Measurements from ENCODE around the gene ZNF346. TPM values are rescaled to one million over a fixed set of nuclear protein-coding genes. Genes with fewer than 3 reads are reported as not detected.

The ZNF346 gene
- total RNA-seq, 8 experiments from 2014 or later: 14.1 to 36.8 (median 21.1) TPM

DNA sequence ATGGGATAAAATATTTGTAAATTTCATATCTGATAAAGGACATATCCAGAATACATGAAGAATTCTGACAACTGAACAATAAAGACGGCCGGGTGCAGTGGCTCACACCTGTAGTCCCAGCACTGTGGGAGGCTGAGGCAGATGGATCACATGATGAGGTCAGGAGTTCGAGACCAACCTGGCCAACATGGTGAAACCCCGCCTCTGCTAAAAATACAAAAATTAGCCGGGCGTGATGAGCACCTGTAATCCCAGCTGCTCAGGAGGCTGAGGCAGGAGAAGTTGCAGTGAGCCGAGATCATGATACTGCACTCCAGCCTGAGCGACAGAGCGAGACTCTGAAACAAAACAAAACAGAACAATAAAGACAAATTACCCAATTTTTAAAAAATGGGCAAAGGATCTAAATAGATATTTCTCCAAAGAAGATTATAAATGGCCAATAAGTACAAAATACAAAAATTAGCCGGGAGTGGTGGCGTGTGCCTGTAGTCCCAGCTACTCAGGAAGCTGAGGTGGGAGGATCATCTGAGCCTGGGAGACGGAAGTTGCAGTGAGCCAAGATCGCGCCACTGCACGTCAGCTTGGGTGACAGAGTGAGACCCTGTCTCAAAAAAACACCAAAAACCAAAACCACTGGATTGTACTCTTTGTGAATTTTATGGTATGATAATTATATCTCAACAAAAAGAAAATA is 101.4 kb downstream of the ZNF346 start:
- in situ Hi-C loops (cut with MboI; ENCODE audit: low pct_unique_long_range_greater_than_20kb in 2 of 9, low sequenced_read_pairs in 9 of 9, unreplicated experiment in 9 of 9): loop anchor here in 5 of 9 experiments (25.0 kb wide), 2 partner anchors 163 to 462 kb away; no protein-coding TSS in a partner anchor
- 73 to 95% (median 91%) methylated on average over 6 to 14 of the region's 15 CpGs; no CpG with 5 or more reads in 1 of the 10 experiments for WGBS, 10 experiments
- H3K27ac ChIP-seq: no peak overlapping the region
- no peak overlapping the region for H3K4me3 ChIP-seq
- ATAC-seq (replicated peaks in 6 of 8): no peak
- H3K4me1 ChIP-seq (replicated peaks in 1 of 2): no peaks in the 10 kb centered on the region

DNA sequence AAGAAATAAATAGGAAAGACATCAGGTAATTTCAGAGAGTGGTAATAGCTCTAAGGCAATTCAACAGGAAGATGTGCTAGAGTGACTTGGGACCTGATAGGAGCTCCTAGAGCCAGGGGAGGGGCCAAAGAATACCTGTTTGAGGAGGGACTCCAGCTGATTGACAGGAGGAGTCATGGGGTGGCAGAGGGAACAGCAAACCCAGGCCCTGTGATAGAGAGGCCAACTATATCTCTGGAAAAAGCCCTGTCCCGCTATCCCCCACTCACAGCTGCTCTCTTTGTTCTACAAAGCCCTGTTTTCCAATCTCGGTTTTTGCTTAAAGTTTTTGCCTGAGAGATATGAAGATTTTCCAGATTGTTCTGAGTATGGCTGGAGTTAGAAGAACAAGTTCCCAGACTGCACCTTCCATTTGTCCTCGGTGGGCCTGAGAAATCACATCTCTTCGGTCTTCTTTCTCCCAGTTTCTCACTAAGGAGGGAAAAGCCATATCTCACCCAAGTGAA is 102.0 kb downstream of the ZNF346 start:
- Histone ChIP-seq H3K4me3 (no peak overlapping the region), H3K4me1 (replicated peaks in 1 of 2) (no peaks in the 10 kb centered on the region), H3K27ac (no peak overlapping the region)
- 0 to 100% (median 60%) methylated on average over 1 to 2 of the region's 4 CpGs; no CpG with 5 or more reads in 6 of the 10 experiments for WGBS, 10 experiments
- in situ Hi-C loops (cut with MboI; ENCODE audit: low pct_unique_long_range_greater_than_20kb in 2 of 9, low sequenced_read_pairs in 9 of 9, unreplicated experiment in 9 of 9): loop anchor here in 5 of 9 experiments (25.0 kb wide), 2 partner anchors 163 to 462 kb away; no protein-coding TSS in a partner anchor
- no peak for ATAC-seq (replicated peaks in 6 of 8)

DNA sequence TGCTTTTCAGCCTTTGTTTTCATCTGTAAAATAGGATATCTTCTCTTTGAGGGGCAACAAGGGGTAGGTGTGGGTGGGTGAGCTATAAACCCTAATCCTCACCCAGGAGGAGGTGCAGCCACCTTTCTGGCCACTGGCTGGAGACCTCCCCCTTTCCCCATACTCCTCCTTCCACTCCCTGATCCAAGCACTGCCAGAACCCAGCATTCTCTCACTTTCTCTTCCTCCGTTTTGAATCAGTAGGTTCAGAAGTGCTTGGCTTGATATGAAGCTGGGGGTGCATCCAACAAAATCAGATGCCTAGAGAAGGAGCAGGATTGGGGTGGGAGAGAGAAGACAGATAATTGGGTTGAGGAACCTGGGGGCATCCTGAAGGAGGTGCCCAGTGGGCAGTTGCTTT is 104.3 kb downstream of the ZNF346 start:
- H3K4me3 ChIP-seq: no peak overlapping the region
- 33 to 86% (median 78%) methylated on average over 1 of the region's 1 CpG; no CpG with 5 or more reads in 7 of the 10 experiments for WGBS, 10 experiments
- no peaks in the 10 kb centered on the region for H3K4me1 ChIP-seq (replicated peaks in 1 of 2)
- H3K27ac ChIP-seq: no peak overlapping the region
- in situ Hi-C loops (cut with MboI; ENCODE audit: low pct_unique_long_range_greater_than_20kb in 2 of 9, low sequenced_read_pairs in 9 of 9, unreplicated experiment in 9 of 9): no loop called here
- ATAC-seq (replicated peaks in 6 of 8): no peak

DNA sequence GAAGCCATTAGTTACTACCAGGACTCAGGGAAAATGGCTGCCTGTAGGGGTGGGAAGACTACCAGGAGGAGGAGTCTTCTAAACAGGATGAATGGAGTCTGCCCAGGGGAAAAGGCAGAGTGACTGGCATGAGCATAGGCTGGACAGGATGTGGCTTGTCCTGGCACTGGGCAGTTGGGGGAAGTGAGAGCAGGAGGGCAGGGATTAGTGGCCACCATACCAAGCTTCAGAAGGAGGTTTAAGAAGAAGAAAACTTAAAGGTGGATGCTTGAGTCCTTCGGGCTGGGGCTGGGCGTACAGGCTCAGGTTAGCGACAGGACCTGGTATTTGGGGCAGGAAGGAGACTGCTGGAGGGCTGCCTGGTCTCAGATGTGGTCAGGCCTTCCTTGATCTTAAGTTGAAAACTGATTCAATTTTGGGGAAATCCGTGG is 106.1 kb downstream of the ZNF346 start:
- Histone ChIP-seq H3K4me1 (replicated peaks in 1 of 2) (peaks cover 5% of the 10 kb centered on the region in 2 donors), H3K27ac (no peak overlapping the region), H3K4me3 (no peak overlapping the region)
- no peak for ATAC-seq (replicated peaks in 6 of 8)
- in situ Hi-C loops (cut with MboI; ENCODE audit: low pct_unique_long_range_greater_than_20kb in 2 of 9, low sequenced_read_pairs in 9 of 9, unreplicated experiment in 9 of 9): no loop called here
- 20 to 95% (median 78%) methylated on average over 1 to 4 of the region's 4 CpGs; no CpG with 5 or more reads in 4 of the 10 experiments for WGBS, 10 experiments

DNA sequence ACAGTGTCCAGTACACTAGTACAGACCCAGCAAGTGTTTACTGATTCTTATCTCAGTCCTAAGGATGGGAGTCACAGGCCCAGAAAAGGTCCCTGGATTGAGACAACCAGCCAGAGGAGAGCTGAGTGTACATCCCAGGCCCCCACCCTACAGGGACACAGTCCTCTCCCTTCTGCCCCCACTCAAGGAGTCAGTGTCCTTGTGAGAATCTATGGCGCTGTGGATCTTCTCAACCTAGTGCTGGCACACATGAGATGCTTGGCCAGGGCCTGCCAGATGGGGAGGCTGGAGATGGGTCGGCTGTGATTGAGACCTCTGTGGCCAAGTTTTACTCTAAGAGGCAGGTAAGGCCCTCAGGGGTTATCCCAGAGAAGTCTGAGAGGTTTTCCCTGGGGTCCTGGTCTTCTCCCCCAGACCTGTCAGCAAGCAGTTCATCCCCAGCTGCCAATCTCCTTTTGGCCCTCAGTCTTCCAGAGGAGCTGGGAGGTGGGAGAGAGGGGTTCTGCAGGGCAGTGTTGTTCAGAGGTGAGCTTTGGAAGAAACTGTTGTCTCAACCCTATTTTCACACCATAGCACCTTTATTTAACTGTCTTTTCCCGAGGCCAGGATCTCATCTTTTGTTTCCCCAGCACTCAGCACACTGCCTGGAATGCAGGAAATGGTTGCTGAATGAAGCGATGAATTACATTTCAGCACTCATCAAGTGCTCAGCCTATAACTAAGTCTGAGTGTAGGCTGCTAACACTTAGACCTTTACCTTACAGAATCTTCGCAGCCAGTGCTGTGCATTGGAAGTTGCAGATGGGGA is 107.9 kb downstream of the ZNF346 start:
- 50 to 100% (median 86%) methylated on average over 1 to 3 of the region's 5 CpGs; no CpG with 5 or more reads in 2 of the 10 experiments for WGBS, 10 experiments
- Histone ChIP-seq H3K4me1 (replicated peaks in 1 of 2) (peaks cover 13 to 14% of the 10 kb centered on the region in 2 donors), H3K4me3 (no peak overlapping the region), H3K27ac (no peak overlapping the region)
- no peak for ATAC-seq (replicated peaks in 6 of 8)
- in situ Hi-C loops (cut with MboI; ENCODE audit: low pct_unique_long_range_greater_than_20kb in 2 of 9, low sequenced_read_pairs in 9 of 9, unreplicated experiment in 9 of 9): no loop called here

Other genes starting within 250 kb of the ZNF346 start
- 1 to 10 TPM in 4 of 8 experiments, under 1 TPM in 4; 0.22 to 4.4 (median 0.92) TPM for gene UNC5A, start 212.1 kb upstream of the ZNF346 start, total RNA-seq
- 1 to 10 TPM in 1 of 8 experiments, under 1 TPM in 1, not detected in 6; 0.46 to 1.1 TPM for gene HK3, start 123.3 kb upstream of the ZNF346 start, total RNA-seq
- 10 to 100 TPM; 28.4 to 47.1 (median 36.0) TPM for gene UIMC1, start 15.9 kb upstream of the ZNF346 start, total RNA-seq
- 10 to 100 TPM in 1 of 8 experiments, 1 to 10 TPM in 6, under 1 TPM in 1; 0.98 to 11.2 (median 2.2) TPM for gene FGFR4, start 64.2 kb downstream of the ZNF346 start, total RNA-seq
- 10 to 100 TPM; 23.9 to 91.7 (median 32.6) TPM for gene NSD1, start 111.1 kb downstream of the ZNF346 start, total RNA-seq

Measured in motor neuron (in vitro differentiated cells).